H9 (cell line): ENCODE measurements around the gene FNIP1. TPM values are rescaled to one million over a fixed set of nuclear protein-coding genes. Genes with fewer than 3 reads are reported as not detected.
A peak's percentile ranks its signal among the peaks of the same experiment; 100 is the strongest.

Experiments
- DNase-seq: peaks from one replicate; pipeline ENCODE4 v3.0.0-alpha.2; 2017
- H2AFZ ChIP-seq: one replicate; pipeline ENCODE4 v1.6.1; 2013; ENCODE audit warnings: mild to moderate bottlenecking, low read length, control low read depth, moderate library complexity
- H2AK5ac ChIP-seq: 2 replicates; pipeline ENCODE4 v1.6.1; 2013; ENCODE audit warnings: low read length, control low read depth, mixed read lengths; ENCODE audit not compliant: insufficient read length
- H2BK120ac ChIP-seq: one replicate; pipeline ENCODE4 v1.6.1; 2013; ENCODE audit warnings: low read depth, mild to moderate bottlenecking, low read length, control low read depth, inconsistent platforms; ENCODE audit not compliant: poor library complexity, severe bottlenecking
- H2BK12ac ChIP-seq: 2 replicates; pipeline ENCODE4 v1.6.1; 2013; ENCODE audit warnings: low read length, control low read depth, mixed read lengths, low read depth; ENCODE audit not compliant: insufficient read length
- H2BK15ac ChIP-seq: 2 replicates; pipeline ENCODE4 v1.6.1; 2013; ENCODE audit warnings: low read depth, low read length, control low read depth
- H2BK20ac ChIP-seq: one replicate; pipeline ENCODE4 v1.6.1; 2013; ENCODE audit warnings: low read depth, mild to moderate bottlenecking, low read length, control low read depth, inconsistent platforms; ENCODE audit not compliant: poor library complexity, severe bottlenecking
- H2BK5ac ChIP-seq: 2 replicates; pipeline ENCODE4 v1.6.1; 2013; ENCODE audit warnings: low read length, control low read depth, mixed read lengths; ENCODE audit not compliant: insufficient read length
- H3K14ac ChIP-seq: 2 replicates; pipeline ENCODE4 v1.6.1; 2013; ENCODE audit warnings: low read length, control low read depth; ENCODE audit not compliant: insufficient read depth
- H3K18ac ChIP-seq: 2 replicates; pipeline ENCODE4 v1.6.1; 2013; ENCODE audit warnings: low read depth, mild to moderate bottlenecking, mixed read lengths, low read length, control low read depth; ENCODE audit not compliant: insufficient read length
- H3K23ac ChIP-seq: 2 replicates; pipeline ENCODE4 v1.6.1; 2013; ENCODE audit warnings: low read length, control low read depth, mixed read lengths, low read depth; ENCODE audit not compliant: insufficient read length
- H3K23me2 ChIP-seq: 2 replicates; pipeline ENCODE4 v1.6.1; 2013; ENCODE audit warnings: low read depth, mild to moderate bottlenecking, mixed read lengths, low read length, control low read depth; ENCODE audit not compliant: insufficient read length, poor library complexity, severe bottlenecking
- H3K27ac ChIP-seq: 2 replicates; pipeline ENCODE4 v1.5.1; 2013; ENCODE audit warnings: low read length, control low read depth, mixed read lengths, low read depth; ENCODE audit not compliant: insufficient read length
- H3K27me3 ChIP-seq: 2 replicates; pipeline ENCODE4 v1.6.1; 2013; ENCODE audit warnings: low read length, control low read depth, inconsistent platforms; ENCODE audit not compliant: insufficient read depth
- H3K4ac ChIP-seq: 2 replicates; pipeline ENCODE4 v1.6.1; 2013; ENCODE audit warnings: low read depth, mild to moderate bottlenecking, control low read depth, inconsistent platforms, low read length, moderate library complexity
- H3K4me1 ChIP-seq: 2 replicates; pipeline ENCODE4 v1.6.1; 2013; ENCODE audit warnings: low read length, control low read depth, inconsistent platforms; ENCODE audit not compliant: insufficient read depth
- H3K4me2 ChIP-seq: 2 replicates; pipeline ENCODE4 v1.6.1; 2013; ENCODE audit warnings: low read length, control low read depth, mixed read lengths; ENCODE audit not compliant: insufficient read length, insufficient read depth
- H3K56ac ChIP-seq: 2 replicates; pipeline ENCODE4 v1.6.1; 2013; ENCODE audit warnings: low read depth, mild to moderate bottlenecking, mixed read lengths, low read length, control low read depth; ENCODE audit not compliant: insufficient read length
- H3K79me1 ChIP-seq: 2 replicates; pipeline ENCODE4 v1.6.1; 2013; ENCODE audit warnings: low read depth, mild to moderate bottlenecking, moderate library complexity, low read length, control low read depth, inconsistent platforms; ENCODE audit not compliant: insufficient read depth, poor library complexity, severe bottlenecking
- H3K79me2 ChIP-seq: 2 replicates; pipeline ENCODE4 v1.6.1; 2013; ENCODE audit warnings: low read length, control low read depth, inconsistent platforms; ENCODE audit not compliant: insufficient read depth
- H3K9ac ChIP-seq: 2 replicates; pipeline ENCODE4 v1.6.1; 2013; ENCODE audit warnings: low read length, control low read depth, mixed read lengths; ENCODE audit not compliant: insufficient read length; ENCODE audit errors: extremely low read depth
- H3K9me3 ChIP-seq: one replicate; pipeline ENCODE4 v1.6.1; 2013; ENCODE audit warnings: low read depth, low read length, inconsistent platforms; ENCODE audit not compliant: control insufficient read depth
- H3T11ph ChIP-seq: one replicate; pipeline ENCODE4 v1.6.1; 2013; ENCODE audit warnings: mild to moderate bottlenecking, low read length, control low read depth, inconsistent platforms
- H4K20me1 ChIP-seq: one replicate; pipeline ENCODE4 v1.6.1; 2013; ENCODE audit not compliant: control insufficient read depth, insufficient read length, insufficient read depth
- H4K5ac ChIP-seq: 2 replicates; pipeline ENCODE4 v1.6.1; 2013; ENCODE audit warnings: low read depth, mild to moderate bottlenecking, mixed read lengths, low read length, control low read depth; ENCODE audit not compliant: insufficient read length
- H4K8ac ChIP-seq: replicated peaks from 2 replicates; pipeline ENCODE4 v1.6.1; 2013; ENCODE audit warnings: low read length, control low read depth, mixed read lengths, low read depth; ENCODE audit not compliant: insufficient read length
- H4K91ac ChIP-seq: 2 replicates; pipeline ENCODE4 v1.6.1; 2013; ENCODE audit warnings: low read depth, mild to moderate bottlenecking, moderate library complexity, mixed read lengths, low read length, control low read depth; ENCODE audit not compliant: insufficient read length
- H3K27ac Mint-ChIP-seq, 3 experiments: 2 replicates in 2 of 3; 3 replicates in 1 of 3; pipeline ENCODE4 v1.8.0; 2020 to 2021; ENCODE audit warnings: mixed read lengths in 3 of 3, mild to moderate bottlenecking in 1 of 3, moderate library complexity in 1 of 3
- H3K27me3 Mint-ChIP-seq: 2 replicates; pipeline ENCODE4 v1.8.0; 2021; ENCODE audit warnings: low read depth, mild to moderate bottlenecking, moderate library complexity, mixed read lengths
- H3K36me3 Mint-ChIP-seq, 3 experiments: 2 replicates in 2 of 3; 3 replicates in 1 of 3; pipeline ENCODE4 v1.8.0; 2020 to 2021; ENCODE audit warnings: low read depth in 3 of 3, mixed read lengths in 3 of 3; ENCODE audit not compliant: insufficient read depth in 1 of 3
- H3K4me1 Mint-ChIP-seq, 2 experiments: 2 replicates each; pipeline ENCODE4 v1.8.0; 2020; ENCODE audit warnings: mixed read lengths in 2 of 2
- H3K4me3 Mint-ChIP-seq, 2 experiments: 2 replicates in 1 of 2; 3 replicates in 1 of 2; pipeline ENCODE4 v1.8.0; 2020 to 2021; ENCODE audit warnings: mild to moderate bottlenecking in 2 of 2, mixed read lengths in 2 of 2, moderate library complexity in 1 of 2
- H3K9me3 Mint-ChIP-seq, 2 experiments: 2 replicates in 1 of 2; 3 replicates in 1 of 2; pipeline ENCODE4 v1.8.0; 2020; ENCODE audit warnings: mild to moderate bottlenecking in 2 of 2, mixed read lengths in 2 of 2, moderate library complexity in 1 of 2
- CTCF ChIP-seq: fragments of 200-600 bp; sonication (generic); conservative IDR thresholded peaks from 3 replicates; pipeline ENCODE4 v1.8.0; 2021; ENCODE audit warnings: antibody characterized with exemption, mild to moderate bottlenecking
- total RNA-seq: library from RNA; stranded (reverse); gene quantifications from 2 replicates; pipeline ENCODE4 v1.2.1, GENCODE V29; 2021

Gene FNIP1
- total RNA-seq, 1 experiment from 2014 or later: 13.4 TPM

DNA sequence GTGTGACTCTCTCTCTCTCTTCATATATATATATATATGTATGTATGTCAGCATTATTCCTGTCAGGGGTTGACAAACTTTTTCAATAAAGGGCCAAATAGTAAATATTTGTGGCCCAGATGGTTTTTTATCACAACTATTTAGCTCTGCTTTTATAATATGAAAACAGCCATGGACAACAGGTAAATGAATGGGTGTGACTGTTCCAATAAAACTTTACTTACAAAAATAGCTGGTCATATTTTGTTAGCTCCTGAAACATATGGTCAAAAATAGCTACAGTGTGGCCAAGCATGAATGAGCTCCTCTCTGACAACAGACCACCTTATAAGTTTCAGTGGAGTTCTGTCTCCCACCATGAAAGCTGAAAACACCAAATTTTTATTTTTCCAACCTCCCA is 183.4 kb downstream of the FNIP1 start:
- Histone ChIP-seq H2AK5ac (no peak overlapping the region), H4K91ac (no peak overlapping the region), H3K14ac (no peak overlapping the region), H3K9ac (no peak overlapping the region), H3K27ac (no peak overlapping the region), H3K23me2 (no peaks in the 10 kb centered on the region), H4K8ac (no peak overlapping the region), H2BK5ac (no peak overlapping the region), H2BK15ac (no peak overlapping the region), H2BK120ac (no peak overlapping the region), H3T11ph (no peak overlapping the region), H3K4me2 (no peak overlapping the region), H3K79me1 (peaks cover 5% of the 10 kb centered on the region), H2AFZ (no peak overlapping the region), H2BK20ac (no peak overlapping the region), H3K79me2 (peaks cover 4% of the 10 kb centered on the region; the same call in 1 of the 2 replicates), H4K20me1 (no peaks in the 10 kb centered on the region), H3K4me1 (no peaks in the 10 kb centered on the region; the same call in 1 of the 2 replicates), H3K9me3 (no peaks in the 10 kb centered on the region), H3K23ac (no peak overlapping the region), H3K4ac (no peak overlapping the region), H3K27me3 (no peaks in the 10 kb centered on the region), H3K56ac (no peak overlapping the region), H3K18ac (no peak overlapping the region), H2BK12ac (no peak overlapping the region), H4K5ac (no peak overlapping the region)
- H3K4me1 Mint-ChIP-seq: peaks cover 21 to 28% of the 10 kb centered on the region in 2 experiments
- DNase-seq: no peak
- H3K9me3 Mint-ChIP-seq: no peaks in the 10 kb centered on the region
- no peaks in the 10 kb centered on the region; a peak in 2 of 7 replicates for H3K36me3 Mint-ChIP-seq
- H3K27ac Mint-ChIP-seq: peak overlapping the region in 1 of 3 experiments; percentile 45; a peak in 1 of 7 replicates
- no peak overlapping the region for H3K4me3 Mint-ChIP-seq
- no peaks in the 10 kb centered on the region for H3K27me3 Mint-ChIP-seq
- TF ChIP-seq CTCF: no peak
